Tongue (tissue), 2 donors: ENCODE measurements around the gene CYTH4. TPM values are rescaled to one million over a fixed set of nuclear protein-coding genes. Genes with fewer than 3 reads are reported as not detected.
A peak's percentile ranks its signal among the peaks of the same experiment; 100 is the strongest.

Experiments used
- DNase-seq: peaks from one replicate; pipeline ENCODE4 v3.0.0-alpha.2; 2015
- total RNA-seq: library from RNA; depleted of rRNA; stranded (reverse); fragments of >200 nt; gene quantifications from one replicate; pipeline ENCODE4 v1.2.3, GENCODE V29; 2014

Gene CYTH4
- total RNA-seq, 1 donor from 2014 or later, result 20.5 TPM

GRCh38 chr22:37349043-37349814 is 66.9 kb downstream of the CYTH4 start:
- DNase-seq, result no peak

GRCh38 chr22:37351232-37351631 is 68.9 kb downstream of the CYTH4 start:
- no peak for DNase-seq

GRCh38 chr22:37352481-37352880 is 70.2 kb downstream of the CYTH4 start:
- DNase-seq, result no peak

- DNase-seq, result no peak
These were observed 71.5 kb downstream of the CYTH4 start for GRCh38 chr22:37353839-37354238.

- DNase-seq, result no peak
These were observed 72.0 kb downstream of the CYTH4 start for GRCh38 chr22:37354261-37354660.

GRCh38 chr22:37354670-37355069 is 72.4 kb downstream of the CYTH4 start:
- DNase-seq, result no peak

- no peak for DNase-seq
These were observed 72.9 kb downstream of the CYTH4 start for GRCh38 chr22:37355174-37355573.

- no peak for DNase-seq
These were observed 74.6 kb downstream of the CYTH4 start for GRCh38 chr22:37356922-37357321.

- DNase-seq, result no peak
These were observed 75.3 kb downstream of the CYTH4 start for GRCh38 chr22:37357446-37358075.

- no peak for DNase-seq
These were observed 76.1 kb downstream of the CYTH4 start for GRCh38 chr22:37358386-37358785.

- DNase-seq, result no peak
These were observed 76.6 kb downstream of the CYTH4 start for GRCh38 chr22:37358917-37359316.

GRCh38 chr22:37362621-37363020 is 80.3 kb downstream of the CYTH4 start:
- DNase-seq, result peak; percentile 76

- no peak for DNase-seq
These were observed 81.1 kb downstream of the CYTH4 start for GRCh38 chr22:37363261-37363992.

Other genes with a start within 250 kb of the CYTH4 start
- gene KCTD17, start 230.8 kb upstream of the CYTH4 start, total RNA-seq, result 22.4 TPM
- not detected for gene TMPRSS6, start 172.8 kb upstream of the CYTH4 start, total RNA-seq
- 0.51 TPM for gene IL2RB, start 132.6 kb upstream of the CYTH4 start, total RNA-seq
- gene C1QTNF6, start 94.3 kb upstream of the CYTH4 start, total RNA-seq, result 8.9 TPM
- gene SSTR3, start 70.0 kb upstream of the CYTH4 start, total RNA-seq, result 0.10 TPM
- 4.8 TPM for gene RAC2, start 38.2 kb upstream of the CYTH4 start, total RNA-seq
- gene ELFN2, start 145.0 kb downstream of the CYTH4 start, total RNA-seq, result 1.0 TPM
- gene MFNG, start 203.9 kb downstream of the CYTH4 start, total RNA-seq, result 8.7 TPM
- gene CARD10, start 236.9 kb downstream of the CYTH4 start, total RNA-seq, result 12.2 TPM